Measurements from ENCODE around the gene NDFIP2.

The NDFIP2 gene

GRCh38 chr13:79527698-79528097, 46.7 kb downstream of the NDFIP2 start:
- DNase-seq: no peak
- Histone ChIP-seq H3K36me3 (peaks cover 13 to 20% (median 18%) of the 10 kb centered on the region in 3 donors), H3K4me3 (no peak overlapping the region), H3K27ac (no peak overlapping the region), H3K27me3 (no peaks in the 10 kb centered on the region), H3K9me3 (no peaks in the 10 kb centered on the region), H3K4me1 (no peaks in the 10 kb centered on the region)
- TF ChIP-seq, protein P1, sequence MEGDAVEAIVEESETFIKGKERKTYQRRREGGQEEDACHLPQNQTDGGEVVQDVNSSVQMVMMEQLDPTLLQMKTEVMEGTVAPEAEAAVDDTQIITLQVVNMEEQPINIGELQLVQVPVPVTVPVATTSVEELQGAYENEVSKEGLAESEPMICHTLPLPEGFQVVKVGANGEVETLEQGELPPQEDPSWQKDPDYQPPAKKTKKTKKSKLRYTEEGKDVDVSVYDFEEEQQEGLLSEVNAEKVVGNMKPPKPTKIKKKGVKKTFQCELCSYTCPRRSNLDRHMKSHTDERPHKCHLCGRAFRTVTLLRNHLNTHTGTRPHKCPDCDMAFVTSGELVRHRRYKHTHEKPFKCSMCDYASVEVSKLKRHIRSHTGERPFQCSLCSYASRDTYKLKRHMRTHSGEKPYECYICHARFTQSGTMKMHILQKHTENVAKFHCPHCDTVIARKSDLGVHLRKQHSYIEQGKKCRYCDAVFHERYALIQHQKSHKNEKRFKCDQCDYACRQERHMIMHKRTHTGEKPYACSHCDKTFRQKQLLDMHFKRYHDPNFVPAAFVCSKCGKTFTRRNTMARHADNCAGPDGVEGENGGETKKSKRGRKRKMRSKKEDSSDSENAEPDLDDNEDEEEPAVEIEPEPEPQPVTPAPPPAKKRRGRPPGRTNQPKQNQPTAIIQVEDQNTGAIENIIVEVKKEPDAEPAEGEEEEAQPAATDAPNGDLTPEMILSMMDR (IDR thresholded peaks at IDR 0.05): no peak
- intact Hi-C loops (cut with DNase I; ENCODE audit: low total_unique reads): no loop called here

- Histone ChIP-seq H3K4me1 (no peaks in the 10 kb centered on the region), H3K36me3 (peaks cover 10 to 14% (median 12%) of the 10 kb centered on the region in 3 donors), H3K4me3 (no peak overlapping the region), H3K27me3 (no peaks in the 10 kb centered on the region), H3K9me3 (no peaks in the 10 kb centered on the region), H3K27ac (no peak overlapping the region)
- intact Hi-C loops (cut with DNase I; ENCODE audit: low total_unique reads): no loop called here
- TF ChIP-seq, protein P1 (IDR thresholded peaks at IDR 0.05): no peak
- DNase-seq: no peak
Observed at GRCh38 chr13:79528356-79528755, 47.4 kb downstream of the NDFIP2 start.

- DNase-seq: no peak
- Histone ChIP-seq H3K27me3 (no peaks in the 10 kb centered on the region), H3K9me3 (no peaks in the 10 kb centered on the region), H3K4me3 (no peak overlapping the region), H3K4me1 (peaks cover 0 to under 1% (median 0%) of the 10 kb centered on the region in 4 donors), H3K27ac (no peak overlapping the region), H3K36me3 (peaks cover 6 to 10% (median 7%) of the 10 kb centered on the region in 3 donors)
- intact Hi-C loops (cut with DNase I; ENCODE audit: low total_unique reads): no loop called here
- TF ChIP-seq, protein P1 (IDR thresholded peaks at IDR 0.05): no peak
Observed at GRCh38 chr13:79528759-79529191, 47.8 kb downstream of the NDFIP2 start.

GRCh38 chr13:79529817-79530216, 48.9 kb downstream of the NDFIP2 start:
- intact Hi-C loops (cut with DNase I; ENCODE audit: low total_unique reads): loop anchor here (5.0 kb wide), 1 partner anchor 48 kb away; the partner anchor contains the start of gene NDFIP2
- Histone ChIP-seq H3K36me3 (peaks cover 4 to 6% (median 5%) of the 10 kb centered on the region in 3 donors), H3K9me3 (no peaks in the 10 kb centered on the region), H3K27me3 (no peaks in the 10 kb centered on the region), H3K4me3 (no peak overlapping the region), H3K27ac (no peak overlapping the region), H3K4me1 (peaks cover 0 to 9% (median 0%) of the 10 kb centered on the region in 4 donors)
- TF ChIP-seq, protein P1 (IDR thresholded peaks at IDR 0.05): no peak
- no peak for DNase-seq

DNA sequence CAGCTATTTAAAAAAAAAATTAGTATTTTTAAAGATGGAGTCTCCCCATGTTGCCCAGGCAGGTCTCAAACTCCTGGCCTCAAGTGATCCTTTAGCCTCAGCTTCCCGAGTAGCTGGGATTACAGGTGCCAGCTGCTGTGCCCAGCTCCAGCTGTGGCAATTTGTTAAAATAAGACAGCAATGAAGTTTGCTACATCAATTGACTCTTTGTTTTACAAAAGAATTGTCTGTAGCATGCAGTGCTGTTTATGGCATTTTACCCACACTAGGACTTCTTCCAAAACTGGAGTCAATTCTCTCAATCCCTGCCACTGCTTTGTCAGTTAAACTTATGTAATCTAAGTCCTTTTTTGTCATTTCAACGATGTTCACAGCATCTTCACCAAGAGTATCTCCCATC, 49.3 kb downstream of the NDFIP2 start:
- intact Hi-C loops (cut with DNase I; ENCODE audit: low total_unique reads): loop anchor here (5.0 kb wide), 1 partner anchor 48 kb away; the partner anchor contains the start of gene NDFIP2
- Histone ChIP-seq H3K27me3 (no peaks in the 10 kb centered on the region), H3K4me1 (peaks cover 0 to 9% (median 0%) of the 10 kb centered on the region in 4 donors), H3K36me3 (peaks cover 4 to 6% (median 5%) of the 10 kb centered on the region in 3 donors), H3K4me3 (no peak overlapping the region), H3K27ac (no peak overlapping the region), H3K9me3 (no peaks in the 10 kb centered on the region)
- no peak for DNase-seq
- TF ChIP-seq, protein P1 (IDR thresholded peaks at IDR 0.05): no peak
